Endothelial cell of umbilical vein (primary cell): ENCODE data around the gene TMEM270. TPM values are rescaled to one million over a fixed set of nuclear protein-coding genes. Genes with fewer than 3 reads are reported as not detected.

Experiments
- BruUV-seq: library from RNA; stranded (reverse); fragments of 400-500 nt; replicated peaks from 2 replicates; lab custom pipeline; 2021; lab: Mats Ljungman, UMichigan
- CTCF ChIA-PET: fragments of 300-600, 350-600 bp; sonication (Branson Sonifier 250); formaldehyde crosslinking; loops from one replicate; lab custom pipeline; 2021; ENCODE audit warnings: antibody characterized with exemption, inconsistent platforms; lab: Charles Lee
- POLR2A ChIA-PET: fragments of 300-600, 350-600 bp; sonication (Branson Sonifier 250); formaldehyde crosslinking; loops from one replicate; lab custom pipeline; 2021; ENCODE audit warnings: antibody characterized with exemption, inconsistent platforms; lab: Charles Lee
- DNase-seq: peaks from one replicate; pipeline ENCODE4 v3.0.0-alpha.2; 2011; ENCODE audit warnings: low read depth, low spot score
- FAIRE-seq: peaks from 2 replicates; lab custom pipeline; 2011; peaks lifted over from hg19 to GRCh38; lab: Jason Lieb, UNC
- H2AFZ ChIP-seq: 2 replicates; pipeline ENCODE4 v1.6.0; 2012; ENCODE audit warnings: low read depth, low read length, control low read depth, inconsistent platforms
- H3K27ac ChIP-seq: 2 replicates; pipeline ENCODE4 v1.5.1; 2011; ENCODE audit warnings: low read depth, mild to moderate bottlenecking, control low read depth, low read length, moderate library complexity; ENCODE audit not compliant: insufficient read depth
- H3K27me3 ChIP-seq, 2 experiments: 2 replicates each; pipeline versions ENCODE4 v1.6.0 to v1.6.1; 2011; ENCODE audit warnings: low read length in 2 of 2, mixed read lengths in 1 of 2; ENCODE audit not compliant: control insufficient read depth in 2 of 2, insufficient read depth in 2 of 2
- H3K36me3 ChIP-seq, 2 experiments: 2 replicates in 1 of 2; 3 replicates in 1 of 2; pipeline ENCODE4 v1.5.1; 2011; ENCODE audit warnings: low read length in 2 of 2, mild to moderate bottlenecking in 1 of 2, moderate library complexity in 1 of 2; ENCODE audit not compliant: control insufficient read depth in 2 of 2, insufficient read depth in 2 of 2; ENCODE audit errors: extremely low read depth in 1 of 2
- H3K4me1 ChIP-seq: 3 replicates; pipeline ENCODE4 v1.5.1; 2011; ENCODE audit warnings: mild to moderate bottlenecking, low read length; ENCODE audit not compliant: control insufficient read depth, insufficient read depth; ENCODE audit errors: extremely low read depth
- H3K4me2 ChIP-seq: 2 replicates; pipeline ENCODE4 v1.6.1; 2011; ENCODE audit warnings: low read length, control low read depth, mixed read lengths; ENCODE audit not compliant: insufficient read depth
- H3K4me3 ChIP-seq, 3 experiments: fragments of 200-600 bp in 1 of 3; sonication (generic), shearing (Covaris generic) in 1 of 3; replicated peaks in 1 of 3; 2 replicates each; pipeline ENCODE4 v1.5.1; 2011 to 2016; ENCODE audit warnings: control low read depth in 3 of 3, low read length in 3 of 3, mild to moderate bottlenecking in 2 of 3, inconsistent platforms in 1 of 3, low read depth in 1 of 3, moderate library complexity in 1 of 3; ENCODE audit not compliant: insufficient read depth in 1 of 3
- H3K79me2 ChIP-seq: 2 replicates; pipeline ENCODE4 v1.6.0; 2012; ENCODE audit warnings: low read length, inconsistent platforms; ENCODE audit not compliant: control insufficient read depth, insufficient read depth
- H3K9ac ChIP-seq: replicated peaks from 2 replicates; pipeline ENCODE3; 2011; ENCODE audit warnings: low read length, control low read depth; ENCODE audit not compliant: insufficient read depth; ENCODE audit errors: extremely low read depth
- H3K9me1 ChIP-seq: replicated peaks from 3 replicates; pipeline ENCODE4 v1.6.0; 2011; ENCODE audit warnings: mild to moderate bottlenecking, low read length; ENCODE audit not compliant: control insufficient read depth, insufficient read depth; ENCODE audit errors: extremely low read depth
- H3K9me3 ChIP-seq: replicated peaks from 2 replicates; pipeline ENCODE4 v1.5.1; 2012; ENCODE audit warnings: low read length, inconsistent platforms; ENCODE audit not compliant: control insufficient read depth, insufficient read depth
- H4K20me1 ChIP-seq: replicated peaks from 2 replicates; pipeline ENCODE3; 2011; ENCODE audit warnings: mild to moderate bottlenecking, low read length; ENCODE audit not compliant: control insufficient read depth, insufficient read depth; ENCODE audit errors: extremely low read depth
- EZH2 ChIP-seq: IDR thresholded peaks from 2 replicates; pipeline ENCODE4 v1.6.1; 2012; ENCODE audit warnings: borderline replicate concordance, low read depth, mild to moderate bottlenecking, moderate library complexity, low read length, inconsistent platforms; ENCODE audit not compliant: severe bottlenecking
- FOS ChIP-seq: IDR thresholded peaks from 2 replicates; pipeline ENCODE4 v1.6.1; 2011; ENCODE audit warnings: mild to moderate bottlenecking, low read length, moderate library complexity, borderline replicate concordance; ENCODE audit not compliant: insufficient read depth
- GATA2 ChIP-seq: IDR thresholded peaks from 2 replicates; pipeline ENCODE4 v1.7.0; 2011; ENCODE audit warnings: low read depth, mild to moderate bottlenecking, moderate library complexity, mixed read lengths, low read length; ENCODE audit not compliant: insufficient read length, insufficient read depth
- JUN ChIP-seq: IDR thresholded peaks from 2 replicates; pipeline ENCODE4 v1.6.1; 2011; ENCODE audit warnings: borderline replicate concordance, low read depth; ENCODE audit not compliant: insufficient read length, insufficient read depth
- MYC ChIP-seq: IDR thresholded peaks from one replicate; pipeline ENCODE4 v1.6.1; 2011; ENCODE audit warnings: mild to moderate bottlenecking, low read depth, low read length
- POLR2A ChIP-seq: IDR thresholded peaks from 2 replicates; pipeline ENCODE4 v1.6.1; 2012; ENCODE audit warnings: low read depth, mild to moderate bottlenecking, control low read depth, low read length
- POLR2AphosphoS5 ChIP-seq: IDR thresholded peaks from 2 replicates; pipeline ENCODE4 v1.6.1; 2012; ENCODE audit warnings: low read depth, mild to moderate bottlenecking, control low read depth, low read length, moderate library complexity; ENCODE audit not compliant: insufficient read depth
- dilution Hi-C: fragments of 300-500 bp; cut with MboI; formaldehyde crosslinking; loops from one replicate; pipeline ENCODE4 v1.15.0; 2019; ENCODE audit warnings: low sequenced_read_pairs; ENCODE audit not compliant: extremely low pct_ligation_motif_present
- intact Hi-C: fragments of 100-400 bp; cut with micrococcal nuclease; formaldehyde crosslinking; loops from one replicate; pipeline ENCODE4 v1.10.0; 2022
- polyA plus RNA-seq, 4 experiments: library from polyadenylated mRNA; depleted of rRNA in 3 of 4; stranded (reverse) in 3 of 4; unstranded in 1 of 4; fragments of >200 nt; gene quantifications; 2 replicates each; pipeline versions ENCODE4 v1.2.1 to v1.2.3, GENCODE V29; 2011 to 2012; ENCODE audit warnings: missing spikeins in 1 of 4
- total RNA-seq: library from RNA; stranded (reverse); gene quantifications from 2 replicates; pipeline ENCODE4 v1.2.3, GENCODE V29; 2021
- TF ChIP-seq, protein P1 (sequence below), 2 donors: IDR thresholded peaks; 1 replicate in 1 of 2; 2 replicates in 1 of 2; pipeline ENCODE4 v1.5.1; 2011; ENCODE audit warnings: low read length in 2 of 2, mild to moderate bottlenecking in 2 of 2, moderate library complexity in 2 of 2, control low read depth in 1 of 2, inconsistent platforms in 1 of 2, low read depth in 1 of 2; ENCODE audit not compliant: insufficient read depth in 1 of 2; ENCODE audit errors: extremely low read depth in 1 of 2
- TF ChIP-seq, protein P2 (sequence below): IDR thresholded peaks from 2 replicates; pipeline ENCODE4 v1.6.1; 2011; ENCODE audit not compliant: insufficient read depth, insufficient read length

The TMEM270 gene
- total and polyA plus RNA-seq, 2 donors (not counting 3 experiments of a cell fraction or from before 2014, with no cell fraction given), result not detected

DNA sequence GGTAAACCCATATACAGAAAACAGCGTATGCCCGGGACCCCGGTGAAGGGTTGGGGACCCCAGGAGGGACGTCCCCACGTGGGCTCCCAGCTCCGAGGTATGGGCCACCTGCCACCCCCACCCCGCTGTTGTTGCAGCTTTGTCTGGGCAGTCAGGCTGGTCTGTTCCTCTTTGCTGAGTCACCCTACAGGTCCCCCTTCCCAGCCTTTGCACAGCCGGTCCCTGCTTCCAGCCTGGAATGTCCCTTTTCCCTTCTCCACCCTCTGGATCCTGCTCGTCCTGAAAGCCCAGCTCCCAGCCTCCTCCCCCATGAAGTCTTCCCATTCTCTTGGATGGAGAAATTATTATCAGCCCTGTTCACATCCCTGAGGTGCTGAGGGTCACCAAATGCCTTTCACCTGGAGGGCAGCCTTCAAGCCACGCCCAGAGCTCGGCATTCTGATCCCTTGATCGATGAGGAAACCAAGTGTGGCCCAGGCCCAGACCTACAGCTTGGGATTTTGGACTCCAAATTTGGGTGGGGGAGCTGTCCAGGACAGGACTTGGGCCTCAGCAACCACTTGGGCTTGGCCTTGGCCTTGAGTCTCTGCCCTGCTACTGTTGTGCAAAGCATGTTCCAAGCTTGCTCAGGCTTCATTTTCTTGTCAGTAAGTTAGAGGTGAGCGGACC, 27.6 kb upstream of the TMEM270 start:
- dilution Hi-C loops (no loop called here), intact Hi-C loops (no loop called here)
- TF ChIP-seq, protein P1, sequence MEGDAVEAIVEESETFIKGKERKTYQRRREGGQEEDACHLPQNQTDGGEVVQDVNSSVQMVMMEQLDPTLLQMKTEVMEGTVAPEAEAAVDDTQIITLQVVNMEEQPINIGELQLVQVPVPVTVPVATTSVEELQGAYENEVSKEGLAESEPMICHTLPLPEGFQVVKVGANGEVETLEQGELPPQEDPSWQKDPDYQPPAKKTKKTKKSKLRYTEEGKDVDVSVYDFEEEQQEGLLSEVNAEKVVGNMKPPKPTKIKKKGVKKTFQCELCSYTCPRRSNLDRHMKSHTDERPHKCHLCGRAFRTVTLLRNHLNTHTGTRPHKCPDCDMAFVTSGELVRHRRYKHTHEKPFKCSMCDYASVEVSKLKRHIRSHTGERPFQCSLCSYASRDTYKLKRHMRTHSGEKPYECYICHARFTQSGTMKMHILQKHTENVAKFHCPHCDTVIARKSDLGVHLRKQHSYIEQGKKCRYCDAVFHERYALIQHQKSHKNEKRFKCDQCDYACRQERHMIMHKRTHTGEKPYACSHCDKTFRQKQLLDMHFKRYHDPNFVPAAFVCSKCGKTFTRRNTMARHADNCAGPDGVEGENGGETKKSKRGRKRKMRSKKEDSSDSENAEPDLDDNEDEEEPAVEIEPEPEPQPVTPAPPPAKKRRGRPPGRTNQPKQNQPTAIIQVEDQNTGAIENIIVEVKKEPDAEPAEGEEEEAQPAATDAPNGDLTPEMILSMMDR (IDR thresholded peaks at IDR 0.05; ENCODE audit: extremely low read depth in 1 of 2, insufficient read depth in 1 of 2, low read depth in 1 of 2, low read length in 2 of 2), result no peak
- TF ChIP-seq POLR2A (no peak), FOS (no peak)
- H2AFZ ChIP-seq, result no peak overlapping the region
- H4K20me1 ChIP-seq, result no peaks in the 10 kb centered on the region
- BruUV-seq, result no TSS peak
- no peak overlapping the region for H3K9ac ChIP-seq
- H3K27ac ChIP-seq, result no peak overlapping the region
- no peaks in the 10 kb centered on the region for H3K9me3 ChIP-seq
- CTCF ChIA-PET, result interaction anchor here (1.5 to 3.1 kb wide), 5 partner anchors 10 to 99 kb away, joined by 3 to 15 read pairs (median 5); partner anchors contain the start of gene METTL27
- no peak for DNase-seq
- no peak for FAIRE-seq
- POLR2A ChIA-PET, result interaction anchor here (1.1 kb wide), 1 partner anchor 9 kb away, joined by 7 read pairs; the partner anchor contains the start of gene METTL27
- H3K79me2 ChIP-seq, result no peaks in the 10 kb centered on the region
- no peaks in the 10 kb centered on the region for H3K27me3 ChIP-seq
- no peaks in the 10 kb centered on the region for H3K36me3 ChIP-seq
- no peak overlapping the region for H3K4me3 ChIP-seq
- H3K9me1 ChIP-seq, result no peaks in the 10 kb centered on the region
- H3K4me2 ChIP-seq, result no peak overlapping the region
- H3K4me1 ChIP-seq, result no peaks in the 10 kb centered on the region

GRCh38 chr7:73834626-73835191, 26.2 kb upstream of the TMEM270 start:
- Histone ChIP-seq H3K4me1 (no peaks in the 10 kb centered on the region), H2AFZ (no peak overlapping the region), H3K4me2 (no peak overlapping the region), H3K27ac (no peak overlapping the region), H3K79me2 (no peaks in the 10 kb centered on the region), H3K4me3 (no peak overlapping the region), H3K9me3 (no peaks in the 10 kb centered on the region), H3K36me3 (no peaks in the 10 kb centered on the region), H3K27me3 (no peaks in the 10 kb centered on the region), H3K9ac (no peak overlapping the region), H3K9me1 (no peaks in the 10 kb centered on the region), H4K20me1 (no peaks in the 10 kb centered on the region)
- no TSS peak for BruUV-seq
- FAIRE-seq (no peak), DNase-seq (no peak)
- ChIA-PET CTCF (interaction anchor here (0.5 to 3.1 kb wide), 4 partner anchors 15 to 100 kb away, joined by 3 to 15 read pairs (median 8); no protein-coding TSS in a partner anchor), POLR2A (interaction anchor here (1.1 kb wide), 1 partner anchor 8 kb away, joined by 7 read pairs; the partner anchor contains the start of gene METTL27)
- TF ChIP-seq POLR2AphosphoS5, result no peak
- TF ChIP-seq MYC, result no peak
- no peak for TF ChIP-seq EZH2
- TF ChIP-seq, protein P1 (IDR thresholded peaks at IDR 0.05; ENCODE audit: extremely low read depth in 1 of 2, insufficient read depth in 1 of 2, low read depth in 1 of 2, low read length in 2 of 2), result no peak
- TF ChIP-seq JUN, result no peak
- no peak for TF ChIP-seq FOS
- no peak for TF ChIP-seq POLR2A
- TF ChIP-seq, protein P2, sequence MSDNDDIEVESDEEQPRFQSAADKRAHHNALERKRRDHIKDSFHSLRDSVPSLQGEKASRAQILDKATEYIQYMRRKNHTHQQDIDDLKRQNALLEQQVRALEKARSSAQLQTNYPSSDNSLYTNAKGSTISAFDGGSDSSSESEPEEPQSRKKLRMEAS, result no peak
- no peak for TF ChIP-seq GATA2
- intact Hi-C loops, result no loop called here
- dilution Hi-C loops, result no loop called here
